Testis (tissue), 2 donors: ENCODE data around the gene MRAP2.

Experiments used
- CTCF ChIP-seq, 3 experiments: fragments of 450-650 bp in 2 of 3; fragments of 200-600 bp in 1 of 3; sonication (generic) in 1 of 3; IDR thresholded peaks; one replicate each; pipeline ENCODE4 v1.5.1; 2016 to 2019; ENCODE audit warnings: antibody characterized with exemption in 3 of 3, mild to moderate bottlenecking in 2 of 3, moderate library complexity in 1 of 3
- POLR2A ChIP-seq: fragments of 450-650 bp; IDR thresholded peaks from one replicate; pipeline ENCODE4 v1.6.1; 2017; ENCODE audit warnings: antibody characterized with exemption, mild to moderate bottlenecking, moderate library complexity

GRCh38 chr6:84035484-84035883, 1.9 kb downstream of the MRAP2 start:
- TF ChIP-seq CTCF (IDR thresholded peaks at IDR 0.05) (no peak), POLR2A (no peak)
